ENCODE results near the gene ZNF500.

ZNF500 gene

DNA sequence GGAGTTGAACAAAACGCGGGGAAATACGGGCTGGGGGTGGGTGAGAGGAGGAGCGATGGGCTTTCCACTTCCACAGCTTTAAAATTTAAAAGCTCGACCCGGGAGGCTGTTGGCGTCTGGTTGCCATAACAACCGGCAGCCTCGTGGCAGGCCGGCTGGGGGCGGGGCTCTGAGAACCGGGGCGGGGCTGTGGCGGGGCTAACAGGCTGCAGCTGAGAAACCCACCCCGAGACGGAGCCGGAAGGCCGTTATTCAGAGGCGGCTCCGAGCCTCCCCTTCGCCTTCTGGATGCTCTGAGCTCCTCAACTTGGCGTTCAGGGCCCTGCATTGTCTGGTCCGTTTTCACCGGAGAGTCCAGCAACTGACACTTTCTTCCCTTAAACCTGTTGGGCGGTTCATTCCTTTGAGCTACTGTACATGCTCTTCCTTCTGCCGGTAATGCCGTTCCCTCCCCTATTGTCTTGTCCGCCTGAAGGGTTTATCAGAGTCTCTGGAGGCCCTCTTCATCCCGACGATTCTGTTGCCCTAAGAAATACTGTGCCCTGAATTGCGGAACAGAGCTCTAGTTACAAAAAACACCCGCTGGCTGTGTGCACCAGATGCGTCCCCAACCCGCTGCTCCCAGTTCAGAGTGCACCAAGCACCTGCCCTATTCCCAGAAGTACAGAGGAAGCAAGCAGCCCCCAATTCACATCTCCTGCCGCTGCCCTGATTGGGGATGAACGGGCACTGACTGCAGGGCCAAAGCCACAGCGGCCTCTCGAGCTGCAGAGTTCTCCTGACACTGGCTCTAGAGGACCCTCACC lies 32.0 kb downstream of the ZNF500 start:
- Histone ChIP-seq H2BK5ac (ENCODE audit: low read depth, low read length, poor library complexity, severe bottlenecking) (peak overlapping the region; percentile 66), H3K9me3 (ENCODE audit: control insufficient read depth, low read length) (no peaks in the 10 kb centered on the region), H3K23ac (ENCODE audit: low read length in 2 of 2) (no peak overlapping the region), H3K9ac (ENCODE audit: low read length) (peak overlapping the region; percentile 94), H3K27ac (ENCODE audit: low read length, poor library complexity, severe bottlenecking) (peak overlapping the region; percentile 82), H3K4ac (ENCODE audit: low read depth in 1 of 2, low read length in 2 of 2) (peak overlapping the region; percentile 3 to 39), H2BK12ac (ENCODE audit: low read length in 2 of 2) (no peak overlapping the region), H3K4me3 (ENCODE audit: insufficient read depth in 1 of 2, low read depth in 1 of 2, low read length in 2 of 2) (peak overlapping the region; percentile 97 to 98), H3K4me1 (ENCODE audit: control insufficient read depth, insufficient read depth, low read depth, low read length) (peaks cover 4% of the 10 kb centered on the region), H2BK120ac (ENCODE audit: low read depth, low read length) (peak overlapping the region; percentile 30), H2AFZ (ENCODE audit: low read depth, low read length) (peak overlapping the region; percentile 91), H3K14ac (ENCODE audit: low read length in 2 of 2) (no peak overlapping the region), H4K8ac (ENCODE audit: low read length) (peak overlapping the region; percentile 67), H2AK5ac (ENCODE audit: low read length, severe bottlenecking) (no peak overlapping the region), H3K18ac (ENCODE audit: low read depth in 1 of 2, low read length in 2 of 2) (peak overlapping the region; percentile 75 to 90), H3K27me3 (ENCODE audit: control insufficient read depth in 1 of 2, insufficient read depth in 1 of 2, low read length in 2 of 2) (peaks cover 3% of the 10 kb centered on the region in 2 experiments), H3K36me3 (ENCODE audit: control insufficient read depth in 1 of 2, insufficient read depth in 2 of 2, low read depth in 1 of 2, low read length in 2 of 2) (peaks cover 9 to 10% of the 10 kb centered on the region in 2 experiments), H2BK15ac (ENCODE audit: low read depth, poor library complexity, severe bottlenecking) (no peak overlapping the region), H3K79me1 (replicated peaks; ENCODE audit: low read length, poor library complexity, severe bottlenecking) (peaks cover 20% of the 10 kb centered on the region), H3K4me2 (ENCODE audit: low read length, poor library complexity, severe bottlenecking) (peak overlapping the region; percentile 98), H4K91ac (ENCODE audit: low read length) (peak overlapping the region; percentile 47)
- DNase-seq: peak; percentile 85
- WGBS: 17% methylated on average over 36 of the region's 38 CpGs

GRCh38 chr16:4734063-4734729 lies 32.8 kb downstream of the ZNF500 start, which contains the start of the genes ANKS3 and DNAAF8:
Gene ANKS3 (minus strand): TSS chr16:4734271. CDS start chr16:4730149, 4,122 bp downstream.
Gene DNAAF8 (plus strand): TSS chr16:4734537. CDS start chr16:4736515, 1,978 bp downstream.
- H4K8ac ChIP-seq (ENCODE audit: low read length): peak within 1 kb of the TSS; percentile 86
- H3K18ac ChIP-seq (ENCODE audit: low read depth in 1 of 2, low read length in 2 of 2): peak within 1 kb of the TSS; percentile 75 to 90
- H3K27ac ChIP-seq (ENCODE audit: low read length, poor library complexity, severe bottlenecking): peak within 1 kb of the TSS; percentile 82
- H3K9ac ChIP-seq (ENCODE audit: low read length): peak within 1 kb of the TSS; percentile 94
- H3K27me3 ChIP-seq (ENCODE audit: control insufficient read depth in 1 of 2, insufficient read depth in 1 of 2, low read length in 2 of 2): peaks cover 3% of the 10 kb centered on the region in 2 experiments
- peak within 1 kb of the TSS; percentile 66 for H2BK5ac ChIP-seq (ENCODE audit: low read depth, low read length, poor library complexity, severe bottlenecking)
- no peaks in the 10 kb centered on the region for H3K9me3 ChIP-seq (ENCODE audit: control insufficient read depth, low read length)
- H3K14ac ChIP-seq (ENCODE audit: low read length in 2 of 2): peak within 1 kb of the TSS in 1 of 2 experiments; percentile 88
- peaks cover 4% of the 10 kb centered on the region for H3K4me1 ChIP-seq (ENCODE audit: control insufficient read depth, insufficient read depth, low read depth, low read length)
- peaks cover 23% of the 10 kb centered on the region for H3K79me1 ChIP-seq (replicated peaks; ENCODE audit: low read length, poor library complexity, severe bottlenecking)
- peak within 1 kb of the TSS; percentile 91 for H2BK15ac ChIP-seq (ENCODE audit: low read depth, poor library complexity, severe bottlenecking)
- DNase-seq: peak; percentile 99
- peak within 1 kb of the TSS; percentile 71 for H4K91ac ChIP-seq (ENCODE audit: low read length)
- H2BK120ac ChIP-seq (ENCODE audit: low read depth, low read length): peak within 1 kb of the TSS; percentile 30
- no peak within 1 kb of the TSS for H2AK5ac ChIP-seq (ENCODE audit: low read length, severe bottlenecking)
- peak within 1 kb of the TSS; percentile 19 to 23 for H2BK12ac ChIP-seq (ENCODE audit: low read length in 2 of 2)
- H3K23ac ChIP-seq (ENCODE audit: low read length in 2 of 2): peak within 1 kb of the TSS in 1 of 2 experiments; percentile 79
- under 1% methylated on average over 66 of the region's 70 CpGs for WGBS
- H3K4me2 ChIP-seq (ENCODE audit: low read length, poor library complexity, severe bottlenecking): peak within 1 kb of the TSS; percentile 98
- peak within 1 kb of the TSS; percentile 95 for H2AFZ ChIP-seq (ENCODE audit: low read depth, low read length)
- peak within 1 kb of the TSS; percentile 79 to 85 for H3K4ac ChIP-seq (ENCODE audit: low read depth in 1 of 2, low read length in 2 of 2)
- peak within 1 kb of the TSS; percentile 97 to 98 for H3K4me3 ChIP-seq (ENCODE audit: insufficient read depth in 1 of 2, low read depth in 1 of 2, low read length in 2 of 2)
- peaks cover 16% of the 10 kb centered on the region in 2 experiments for H3K36me3 ChIP-seq (ENCODE audit: control insufficient read depth in 1 of 2, insufficient read depth in 2 of 2, low read depth in 1 of 2, low read length in 2 of 2)

DNA sequence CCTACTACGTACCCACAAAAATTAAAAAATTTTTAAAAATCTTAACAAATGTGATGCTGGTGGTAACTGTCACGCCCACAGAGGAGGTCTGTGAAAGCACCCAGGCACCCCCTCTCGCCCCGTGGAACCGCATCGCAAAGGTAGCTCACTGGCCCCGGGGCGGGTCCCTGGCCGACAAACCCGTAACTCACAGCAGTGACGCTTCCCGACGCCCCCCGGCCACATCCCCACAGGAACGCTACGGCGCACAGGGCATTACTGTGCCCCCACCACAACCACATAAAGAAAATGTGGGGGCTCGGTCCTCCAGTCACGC lies 33.3 kb downstream of the ZNF500 start:
- H4K91ac ChIP-seq (ENCODE audit: low read length): peak overlapping the region; percentile 71

More for the DNA sequence above, 33.3 kb downstream of the ZNF500 start:
- Histone ChIP-seq H2BK12ac (ENCODE audit: low read length in 2 of 2) (peak overlapping the region; percentile 19 to 23), H2BK120ac (ENCODE audit: low read depth, low read length) (no peak overlapping the region), H2BK15ac (ENCODE audit: low read depth, poor library complexity, severe bottlenecking) (peak overlapping the region; percentile 91), H2AK5ac (ENCODE audit: low read length, severe bottlenecking) (no peak overlapping the region), H2AFZ (ENCODE audit: low read depth, low read length) (peak overlapping the region; percentile 95), H3K79me1 (replicated peaks; ENCODE audit: low read length, poor library complexity, severe bottlenecking) (peaks cover 27% of the 10 kb centered on the region), H2BK5ac (ENCODE audit: low read depth, low read length, poor library complexity, severe bottlenecking) (peak overlapping the region; percentile 47), H3K9me3 (ENCODE audit: control insufficient read depth, low read length) (no peaks in the 10 kb centered on the region), H3K27me3 (ENCODE audit: control insufficient read depth in 1 of 2, insufficient read depth in 1 of 2, low read length in 2 of 2) (peaks cover 3% of the 10 kb centered on the region in 2 experiments), H3K18ac (ENCODE audit: low read depth in 1 of 2, low read length in 2 of 2) (peak overlapping the region; percentile 64 to 75), H3K36me3 (ENCODE audit: control insufficient read depth in 1 of 2, insufficient read depth in 2 of 2, low read depth in 1 of 2, low read length in 2 of 2) (peaks cover 20 to 21% of the 10 kb centered on the region in 2 experiments), H3K27ac (ENCODE audit: low read length, poor library complexity, severe bottlenecking) (peak overlapping the region; percentile 23), H4K8ac (ENCODE audit: low read length) (peak overlapping the region; percentile 86), H3K4me2 (ENCODE audit: low read length, poor library complexity, severe bottlenecking) (peak overlapping the region; percentile 85), H3K9ac (ENCODE audit: low read length) (peak overlapping the region; percentile 94), H3K4me1 (ENCODE audit: control insufficient read depth, insufficient read depth, low read depth, low read length) (peaks cover 4% of the 10 kb centered on the region), H3K23ac (ENCODE audit: low read length in 2 of 2) (peak overlapping the region in 1 of 2 experiments; percentile 79), H3K4ac (ENCODE audit: low read depth in 1 of 2, low read length in 2 of 2) (peak overlapping the region; percentile 79 to 85), H3K14ac (ENCODE audit: low read length in 2 of 2) (peak overlapping the region in 1 of 2 experiments; percentile 88), H3K4me3 (ENCODE audit: insufficient read depth in 1 of 2, low read depth in 1 of 2, low read length in 2 of 2) (peak overlapping the region; percentile 97 to 98)
- WGBS: 1% methylated on average over 18 of the region's 19 CpGs
- no peak for DNase-seq
